HG03095 (cell line): ENCODE measurements around the gene DYRK1A.

ENCODE experiments used
- ATAC-seq: cut with Tn5 transposase; IDR thresholded peaks from one replicate; pipeline ENCODE4 v1.9.1; 2021; ENCODE audit warnings: moderate library complexity; ENCODE audit not compliant: unreplicated experiment

The DYRK1A gene

DNA sequence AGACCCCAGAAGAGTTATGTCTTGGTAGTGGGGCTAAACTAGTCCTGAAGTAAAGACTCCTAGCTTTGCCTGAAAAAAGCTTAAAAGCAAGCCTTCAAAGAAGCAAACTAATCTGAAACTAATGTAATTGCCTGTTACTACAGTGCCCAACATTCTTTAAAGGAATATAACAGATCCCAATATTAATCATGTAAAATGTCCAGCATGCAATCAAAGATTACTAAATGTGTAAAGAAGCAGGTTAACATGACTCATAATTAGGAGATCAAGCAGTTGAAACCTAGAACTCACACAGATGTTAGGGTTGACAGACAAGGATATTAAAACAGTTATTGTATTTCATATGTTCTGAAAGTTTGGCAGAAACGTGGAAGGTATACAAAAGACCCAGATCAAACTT lies 17.8 kb downstream of the DYRK1A start:
- no peak for ATAC-seq

DNA sequence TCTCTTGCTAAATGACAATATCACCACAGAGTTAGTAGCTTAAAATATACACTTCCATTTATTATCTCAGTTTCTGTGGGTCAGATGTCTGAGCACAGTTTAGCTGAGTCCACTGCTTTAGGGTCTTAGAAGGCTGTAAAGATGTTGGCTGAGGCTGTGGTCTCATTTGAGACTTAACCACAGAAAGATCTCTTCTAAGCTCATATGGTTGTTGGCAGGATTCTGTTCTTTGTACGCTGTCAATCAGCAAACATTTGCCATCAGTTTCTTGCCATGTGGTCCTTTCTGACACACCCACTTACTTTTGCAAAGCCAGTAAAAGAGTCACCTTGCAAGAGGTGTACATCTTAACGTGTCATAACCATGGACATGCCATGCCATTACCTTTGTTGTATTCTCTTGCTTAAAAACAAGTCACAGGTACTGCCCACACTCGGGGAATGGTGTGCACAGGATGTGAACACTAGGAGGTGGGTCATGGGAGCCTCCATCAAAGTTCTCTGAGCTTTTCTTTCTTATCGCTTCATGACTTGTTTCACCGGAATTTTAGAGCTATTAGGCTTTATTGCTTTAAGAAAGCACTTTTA lies 18.7 kb downstream of the DYRK1A start:
- no peak for ATAC-seq

DNA sequence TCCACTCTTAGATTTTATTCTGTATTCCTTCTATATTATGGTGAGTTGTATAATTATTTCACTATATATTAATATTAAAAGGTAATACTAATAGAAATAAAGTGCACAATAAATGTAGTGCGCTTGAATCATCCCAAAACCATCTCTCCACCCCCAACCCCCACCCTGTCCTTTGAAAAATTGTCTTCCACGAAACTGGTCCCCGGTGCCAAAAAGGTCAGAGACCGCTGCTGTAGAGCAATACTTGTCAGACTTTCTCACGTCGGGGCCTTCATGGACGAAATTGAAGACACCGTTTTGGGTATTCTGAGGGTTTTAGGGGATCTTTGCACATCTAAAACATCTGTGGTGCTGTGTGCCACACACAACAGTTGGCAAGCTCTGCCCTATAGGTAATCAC lies 19.6 kb downstream of the DYRK1A start:
- no peak for ATAC-seq

DNA sequence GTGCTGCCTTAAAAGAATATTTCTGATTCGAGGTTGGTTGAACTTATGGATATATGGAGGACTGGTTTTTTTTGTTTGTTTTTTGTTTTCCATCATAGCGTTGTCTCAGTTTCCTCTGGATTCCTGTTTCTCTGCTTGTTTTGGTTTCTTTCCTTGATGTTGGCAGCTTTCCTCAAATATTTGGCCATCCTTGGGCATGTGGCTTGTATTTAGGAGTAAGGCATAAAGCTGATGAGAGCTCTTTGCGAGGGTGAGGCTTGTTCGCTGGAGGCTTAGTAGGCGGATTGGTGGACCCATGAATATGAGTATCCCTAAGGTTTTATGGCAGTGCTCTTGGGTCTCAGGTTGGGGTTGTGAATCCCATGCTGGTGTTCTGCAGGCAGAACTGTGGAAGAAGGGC lies 22.9 kb downstream of the DYRK1A start:
- ATAC-seq: no peak

DNA sequence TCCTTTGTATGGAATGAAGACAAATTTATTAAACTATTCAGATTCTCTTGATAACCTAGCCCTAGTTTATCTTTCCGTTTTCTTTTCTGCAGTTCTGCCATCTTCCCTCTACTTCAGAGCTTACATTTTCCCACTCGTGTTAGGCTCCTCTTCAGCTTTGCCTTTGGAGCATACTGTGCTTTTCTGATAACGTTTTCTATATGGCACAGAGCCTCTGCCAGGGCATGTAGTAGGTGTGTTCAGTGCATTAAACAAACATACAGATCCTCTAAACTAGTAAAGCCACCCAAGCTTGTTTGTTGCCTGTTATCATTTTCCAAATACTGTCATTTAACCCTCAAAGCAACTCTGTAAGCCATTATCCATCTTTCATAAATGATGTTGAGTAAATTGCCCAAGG lies 25.1 kb downstream of the DYRK1A start:
- no peak for ATAC-seq

DNA sequence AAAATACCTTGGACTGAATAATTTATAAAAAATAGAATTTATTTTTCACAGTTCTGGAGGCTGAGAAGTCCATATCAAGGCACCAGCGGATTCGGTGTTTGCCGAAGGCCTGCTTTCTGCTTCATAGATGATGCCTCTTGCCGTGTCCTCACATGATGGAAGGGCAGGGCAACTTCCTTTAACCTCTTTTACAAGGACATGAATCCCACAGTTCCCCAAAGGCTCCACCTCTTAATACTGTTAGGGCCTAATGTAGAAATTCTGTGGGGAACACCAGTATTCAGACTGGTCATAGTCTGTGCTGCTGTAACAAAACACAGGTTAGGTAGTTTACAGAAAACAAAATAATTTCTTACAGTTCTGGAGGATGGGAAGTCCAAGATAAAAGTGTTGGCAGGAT lies 25.9 kb downstream of the DYRK1A start:
- no peak for ATAC-seq

DNA sequence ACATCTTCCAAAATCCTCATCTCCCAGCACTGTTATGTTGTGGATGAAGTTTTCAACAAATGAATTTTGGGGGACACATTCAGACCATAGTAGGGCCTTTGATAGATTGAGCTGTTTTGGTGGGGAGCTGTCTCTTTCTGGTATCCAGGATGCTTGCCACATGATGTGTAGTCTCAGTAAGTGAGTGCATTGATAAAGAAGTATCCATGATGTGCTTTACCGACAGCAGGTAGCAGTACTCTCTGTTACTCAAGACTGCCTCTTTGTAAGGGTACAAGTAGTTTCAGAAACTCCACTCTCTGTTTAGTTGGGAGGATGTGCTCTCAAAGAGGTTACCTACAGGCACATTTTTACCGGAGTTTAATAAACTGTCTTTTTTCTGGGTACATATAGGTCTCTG lies 26.5 kb downstream of the DYRK1A start:
- no peak for ATAC-seq

DNA sequence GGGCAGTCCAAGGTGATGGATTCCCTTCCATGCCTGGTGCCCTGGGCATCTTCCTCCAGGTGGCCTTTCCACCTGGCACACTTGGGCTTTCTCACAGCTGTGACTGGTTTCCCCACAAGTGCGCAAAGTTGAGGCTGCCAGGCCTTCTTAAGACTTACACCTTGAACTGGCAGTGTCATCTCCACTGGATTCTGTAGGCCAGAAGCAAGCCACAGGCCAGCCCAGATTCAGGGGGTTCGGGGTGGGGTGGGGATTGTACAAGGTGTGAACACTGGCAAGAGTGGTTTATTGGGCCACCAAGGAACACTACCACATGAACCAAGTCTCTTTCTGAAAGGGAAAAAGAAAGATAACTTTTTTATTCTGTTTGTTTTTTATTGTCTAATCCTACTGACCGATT lies 27.2 kb downstream of the DYRK1A start:
- no peak for ATAC-seq

DNA sequence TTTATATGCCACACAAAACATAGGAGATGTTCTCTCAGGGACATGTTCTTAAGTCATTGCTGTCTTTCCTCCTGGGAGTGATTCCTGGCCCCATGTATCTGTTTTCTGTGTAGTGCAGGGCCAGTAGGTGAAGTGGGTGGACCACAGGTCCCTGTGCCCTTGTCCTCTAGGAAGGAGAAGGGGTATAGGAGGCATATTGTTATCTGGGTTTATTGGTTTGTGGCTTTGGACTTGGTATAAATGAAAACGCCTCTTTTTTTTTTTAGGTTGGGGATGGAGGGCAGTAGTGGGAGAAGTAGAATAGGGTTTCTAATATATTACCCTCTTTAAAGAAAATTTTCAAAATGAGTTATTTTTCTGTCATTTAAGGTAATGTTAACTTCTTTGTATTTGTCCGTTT lies 29.4 kb downstream of the DYRK1A start:
- no peak for ATAC-seq

DNA sequence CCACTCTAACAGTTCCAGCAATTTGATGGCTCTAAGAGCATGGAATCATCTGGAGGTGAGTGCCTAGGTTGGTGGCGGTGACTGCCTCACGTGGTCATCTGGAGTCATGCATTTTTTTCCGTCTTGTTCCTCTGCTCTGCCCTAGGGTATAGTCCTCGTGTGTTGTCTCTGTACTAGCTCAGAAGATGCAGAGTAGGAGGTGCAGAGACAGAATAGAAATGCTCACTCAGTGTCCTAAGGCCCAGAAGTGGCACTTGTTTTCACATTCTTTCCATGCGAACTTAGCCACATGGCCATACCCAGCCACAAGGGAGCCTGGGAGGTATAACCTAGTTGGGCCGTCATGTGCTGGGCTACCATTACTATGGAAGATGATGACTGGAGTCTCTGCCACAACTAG lies 30.3 kb downstream of the DYRK1A start:
- no peak for ATAC-seq

DNA sequence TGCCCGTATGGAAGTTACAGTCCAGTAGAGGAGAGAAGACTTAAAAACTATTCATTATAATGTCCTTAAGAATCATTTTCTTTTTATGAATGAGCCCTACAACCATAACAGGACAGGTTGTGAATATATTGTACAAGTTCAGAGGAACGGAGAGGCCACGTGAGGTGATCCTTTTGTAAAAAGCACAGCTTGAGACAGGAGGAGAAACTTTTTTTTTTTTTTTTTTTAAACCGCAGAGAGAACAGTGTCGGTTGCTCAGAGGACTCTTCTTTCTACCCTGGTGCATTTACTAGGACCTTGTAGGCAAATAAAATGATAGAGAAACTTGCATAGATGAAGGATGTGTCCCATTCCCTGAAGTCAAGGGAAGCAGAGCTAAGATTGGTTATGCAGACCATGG lies 32.1 kb downstream of the DYRK1A start:
- no peak for ATAC-seq

DNA sequence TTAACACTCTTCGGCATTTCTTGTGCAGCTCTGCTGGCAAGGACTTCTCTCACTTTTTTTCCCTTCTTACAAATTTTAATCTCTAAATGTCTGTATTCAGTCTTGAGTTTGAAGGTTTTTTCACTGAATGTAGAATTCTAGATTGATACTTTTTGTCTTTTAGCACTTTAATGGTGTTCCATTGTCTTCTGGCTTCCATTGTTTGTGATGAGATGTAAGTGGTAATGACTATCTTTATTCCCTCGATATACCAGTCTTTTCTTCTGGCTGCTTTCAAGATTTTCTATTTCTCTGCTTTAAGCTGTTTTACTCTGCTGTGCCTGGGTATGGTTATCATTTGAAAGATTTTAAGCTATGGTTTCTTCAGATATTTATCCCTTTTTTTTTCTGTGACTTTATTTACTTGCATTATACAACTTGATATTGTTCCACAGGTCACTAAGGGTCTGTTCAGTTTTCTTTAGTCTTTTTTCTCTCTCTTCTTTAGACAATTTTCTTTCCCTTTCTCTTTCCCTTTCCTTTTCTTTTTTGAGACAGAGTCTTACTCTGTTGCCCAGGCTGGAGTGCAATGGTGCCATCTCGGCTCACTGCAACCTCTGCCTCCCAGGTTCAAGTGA lies 35.8 kb downstream of the DYRK1A start:
- no peak for ATAC-seq

DNA sequence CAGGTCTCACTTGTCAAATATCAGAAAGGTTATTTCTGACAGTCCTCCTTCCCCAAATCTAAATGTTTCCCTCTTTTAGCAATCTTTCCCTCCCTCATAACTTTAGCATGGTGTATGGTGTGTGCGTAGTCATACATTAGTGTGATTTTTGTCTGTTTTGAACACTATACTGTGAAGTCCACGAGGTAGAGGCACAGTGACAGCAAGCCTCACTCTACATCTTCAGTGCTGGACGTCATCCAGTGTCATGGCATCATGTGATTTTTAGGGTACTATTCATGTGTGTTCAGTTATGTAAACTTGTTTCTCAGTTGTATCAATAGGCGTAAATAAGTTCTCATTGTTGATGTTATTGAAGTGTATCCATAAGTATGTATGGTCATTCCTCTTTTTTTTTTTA lies 39.1 kb downstream of the DYRK1A start:
- ATAC-seq: no peak

DNA sequence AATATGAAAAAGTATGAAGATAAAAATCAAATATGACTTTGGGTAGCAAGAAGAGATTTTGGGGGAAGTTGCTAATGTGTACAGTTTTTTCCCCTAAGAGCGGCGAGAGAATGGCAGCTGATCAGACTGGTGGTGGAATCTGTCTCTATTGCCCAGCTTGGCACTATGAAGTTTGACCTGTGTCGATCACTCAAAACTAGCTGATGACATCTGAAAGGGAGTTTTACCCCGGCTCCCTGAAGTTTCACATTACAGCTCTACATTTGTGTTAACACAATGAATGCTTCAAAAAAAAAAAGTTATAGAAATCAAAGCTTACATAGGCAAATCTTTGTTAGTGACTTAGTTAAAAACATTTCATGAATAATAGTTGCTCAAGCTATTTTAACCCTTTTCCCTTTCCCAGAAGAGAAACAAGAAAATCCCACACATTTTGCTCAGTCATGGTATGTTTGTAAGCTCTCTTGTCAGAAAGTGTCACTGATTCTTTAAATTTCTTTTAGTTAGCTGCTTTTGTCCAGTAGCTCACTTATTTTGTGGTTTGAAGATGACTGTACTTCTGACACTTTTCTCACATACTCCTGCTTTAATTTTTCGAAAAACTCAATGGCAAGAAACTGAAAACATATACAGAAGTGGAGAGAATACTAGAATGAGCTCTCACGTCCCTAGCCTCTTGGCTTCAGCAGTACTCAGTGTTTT lies 41.3 kb downstream of the DYRK1A start:
- ATAC-seq: peak; percentile 47

DNA sequence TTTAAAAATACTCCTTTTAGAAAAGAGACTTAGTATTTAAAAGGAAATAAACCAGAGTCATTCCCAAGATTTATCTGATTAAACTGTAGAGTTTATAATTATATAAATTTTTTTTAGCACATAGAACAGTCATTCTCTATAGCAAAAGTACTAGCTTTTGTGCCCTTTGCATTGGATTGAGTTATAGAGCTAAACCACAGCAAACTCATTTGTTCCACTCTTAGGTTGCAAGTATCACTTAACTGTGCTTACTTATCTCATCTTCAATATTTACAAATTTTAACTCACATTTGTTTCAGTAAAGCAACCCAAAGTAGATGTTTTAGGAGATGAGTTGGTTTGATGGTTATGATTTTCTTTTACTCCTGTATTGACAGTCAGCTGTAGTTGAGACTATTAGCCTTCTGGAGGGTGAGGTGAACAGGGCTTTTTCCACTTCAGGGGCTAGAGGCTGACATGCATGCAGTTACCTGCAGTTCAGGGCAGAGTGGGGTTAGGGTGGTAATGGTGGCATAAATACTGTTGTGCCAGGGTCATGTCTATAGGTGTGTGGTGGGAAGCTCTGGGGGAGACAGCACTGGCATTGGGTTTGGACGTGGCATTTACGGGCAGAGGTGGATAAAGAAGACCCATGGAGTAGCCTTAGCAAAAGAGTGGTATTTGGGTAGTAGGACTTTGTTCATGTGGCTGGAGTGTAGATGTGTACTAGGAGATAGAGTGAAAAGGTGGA lies 42.1 kb downstream of the DYRK1A start:
- no peak for ATAC-seq

DNA sequence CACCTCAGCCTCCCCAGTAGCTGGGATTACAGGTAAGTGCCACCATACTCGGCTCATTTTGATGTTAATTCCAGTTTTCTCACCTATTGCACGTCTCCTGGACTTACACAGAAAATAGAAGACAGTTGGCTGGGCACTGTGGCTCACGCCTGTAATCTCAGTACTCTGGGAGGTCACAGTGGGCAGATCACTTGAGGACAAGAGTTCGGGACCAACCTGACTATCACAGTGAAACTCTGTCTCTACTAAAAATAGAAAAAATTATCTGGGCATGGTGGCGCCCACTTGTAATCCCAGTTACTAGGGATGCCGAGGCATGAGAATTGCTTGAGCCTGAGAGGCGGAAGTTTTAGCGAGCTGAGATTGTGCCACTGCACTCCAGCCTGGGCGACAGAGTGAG lies 44.1 kb downstream of the DYRK1A start:
- ATAC-seq: no peak

DNA sequence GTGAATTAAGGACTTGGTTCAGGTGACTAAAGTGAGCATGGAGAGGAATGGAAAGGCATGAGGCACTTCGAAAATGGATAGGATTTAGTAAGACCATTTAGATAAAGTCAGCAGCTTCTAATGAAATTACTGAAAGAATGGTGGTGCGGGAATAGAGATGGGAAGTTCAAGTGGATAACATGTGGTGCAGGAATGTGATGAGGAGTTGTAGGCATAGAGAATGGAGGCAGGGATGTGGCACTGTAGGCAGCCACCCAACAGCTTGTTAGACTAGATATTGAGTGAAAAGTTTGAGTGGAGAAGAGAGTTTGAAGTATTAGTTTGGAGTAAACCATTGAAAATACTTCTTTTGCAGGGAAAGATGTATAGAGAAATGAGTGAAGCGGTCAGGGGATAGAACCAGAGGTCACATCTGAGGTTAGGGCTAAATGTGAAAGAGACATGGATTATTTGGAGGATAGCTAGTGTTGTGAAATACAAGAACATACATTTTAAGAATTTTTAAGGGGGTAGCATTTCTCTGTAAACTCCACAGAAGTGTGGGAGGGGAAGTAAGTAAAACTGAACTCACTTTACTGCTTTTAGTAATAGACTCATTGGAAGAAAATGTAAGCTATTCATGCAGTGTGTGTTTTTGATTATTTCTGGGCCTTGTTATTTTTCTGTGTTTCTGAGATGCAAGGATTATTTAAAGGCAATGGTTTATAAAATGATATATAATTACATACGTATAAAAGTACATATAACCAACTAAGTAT lies 46.2 kb downstream of the DYRK1A start:
- ATAC-seq: no peak

DNA sequence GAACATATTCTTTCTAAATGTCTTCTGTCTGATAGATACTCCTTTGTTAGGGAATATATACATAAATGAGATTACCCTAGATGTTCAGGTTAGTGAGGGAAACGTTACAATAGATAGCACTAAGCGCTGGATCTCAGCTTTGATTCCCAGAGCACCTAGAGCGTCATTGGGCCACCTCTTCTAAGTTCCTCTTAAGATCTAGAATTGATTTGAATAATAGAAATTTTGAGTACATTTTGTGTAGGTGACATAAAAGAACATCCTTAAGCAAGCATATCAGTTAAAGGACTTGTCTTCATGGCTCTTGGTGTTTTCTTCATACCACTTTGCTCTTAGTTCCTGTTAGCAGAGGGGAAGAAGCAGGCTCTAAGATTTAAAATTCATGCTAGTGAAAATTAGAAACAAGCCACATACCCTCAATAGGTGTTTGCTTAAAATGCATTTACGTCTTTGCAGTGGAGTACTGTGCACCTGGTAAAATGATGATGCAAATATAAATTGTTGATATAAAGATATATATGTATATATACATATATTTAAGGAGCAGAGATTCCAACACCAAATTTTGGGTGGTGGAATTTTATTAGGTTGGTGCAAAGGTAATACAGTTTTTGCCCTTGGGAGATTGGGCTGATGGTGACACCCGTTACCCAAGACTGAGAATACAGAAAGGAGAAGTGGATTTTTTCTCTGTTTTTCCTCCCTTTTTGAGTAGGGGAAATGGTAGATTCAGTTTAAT lies 47.1 kb downstream of the DYRK1A start:
- no peak for ATAC-seq

DNA sequence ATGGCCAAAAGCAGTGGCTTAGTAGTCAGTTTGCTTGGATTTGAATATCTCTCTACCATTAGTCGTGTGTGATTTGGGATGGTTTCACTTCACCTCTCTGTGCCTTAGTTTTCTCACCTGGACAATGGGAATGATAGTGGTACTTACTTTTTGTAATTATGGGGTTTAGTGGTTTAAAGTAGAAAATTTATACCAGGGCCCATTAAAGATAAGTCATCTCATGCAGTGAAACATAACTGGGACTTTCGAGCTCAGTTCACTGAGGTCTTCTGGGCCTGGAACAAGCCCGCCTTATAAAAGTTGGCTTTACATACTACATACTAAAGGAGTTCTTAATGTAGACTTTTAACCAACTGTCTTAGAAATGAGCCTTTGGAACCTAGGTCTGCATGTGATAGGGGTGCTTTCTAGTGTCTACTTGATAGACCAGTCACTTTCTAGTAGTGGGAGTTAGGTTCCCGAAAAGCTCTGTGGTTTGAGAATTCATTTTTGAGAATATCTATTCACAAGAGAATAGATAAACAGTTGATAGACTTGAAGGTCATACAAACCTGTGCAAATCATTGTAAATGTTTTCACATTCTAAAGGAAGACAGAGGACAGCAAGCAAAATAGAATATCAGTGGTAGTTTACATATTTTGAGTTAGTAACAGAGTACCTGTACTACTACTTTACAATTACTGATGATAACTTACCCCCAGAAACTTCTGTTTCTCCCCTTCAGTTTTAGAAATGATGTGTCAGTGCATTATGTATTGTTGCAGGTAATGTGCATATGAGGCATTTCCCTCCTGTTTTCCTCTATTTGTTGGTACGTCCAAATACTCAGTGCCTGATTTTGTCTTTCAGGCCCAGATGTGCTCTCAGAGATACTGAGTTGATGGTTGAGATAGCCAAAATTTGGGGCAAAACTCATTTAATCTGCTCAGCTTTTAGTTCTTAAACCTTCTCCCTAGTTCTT lies 48.0 kb downstream of the DYRK1A start:
- ATAC-seq: no peak
